ENCODE measurements around the gene TNFSF4.

TNFSF4 gene

DNA sequence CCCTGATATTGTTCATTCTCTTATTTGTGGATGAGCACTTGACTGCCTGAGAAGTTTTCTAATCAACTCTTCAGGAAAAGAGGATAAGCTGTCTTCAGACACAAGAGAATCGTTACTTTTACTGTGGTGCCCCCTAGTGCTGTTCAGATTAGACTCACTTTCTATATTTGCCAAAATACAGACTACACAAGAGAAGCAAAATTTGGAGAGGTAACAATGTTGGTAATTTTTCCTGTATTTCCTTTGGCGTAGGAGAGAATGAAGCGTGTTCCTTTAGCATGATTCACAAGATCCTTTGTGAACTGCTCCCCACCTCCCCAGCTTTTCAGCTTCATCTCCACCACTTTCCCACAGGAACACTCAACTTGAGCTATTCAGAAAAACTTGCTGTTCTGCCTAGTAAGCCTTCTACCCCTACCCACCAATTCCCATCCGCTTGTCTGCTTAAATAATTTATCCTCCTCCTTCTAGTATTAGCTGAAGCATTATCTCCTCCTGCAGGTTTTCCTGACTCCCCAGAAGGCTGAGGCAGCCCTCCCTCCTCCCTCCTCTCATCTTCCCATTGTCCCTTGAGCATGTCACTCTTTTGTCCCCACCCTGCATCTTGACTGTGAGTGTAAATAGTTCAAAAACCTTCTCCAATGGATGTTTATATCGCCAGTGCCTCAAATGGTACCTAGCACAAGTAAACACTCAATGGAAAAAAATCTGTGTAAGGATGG lies 4.5 kb downstream of the TNFSF4 start:
- no peaks in the 10 kb centered on the region for H3K36me3 Mint-ChIP-seq
- no peak for DNase-seq (ENCODE audit: low spot score in 2 of 2)
- H3K4me3 Mint-ChIP-seq, result no peak overlapping the region
- H3K27ac Mint-ChIP-seq, result no peak overlapping the region
- no peaks in the 10 kb centered on the region for H3K9me3 Mint-ChIP-seq
- H3K27me3 Mint-ChIP-seq, result no peaks in the 10 kb centered on the region
- peaks cover 23% of the 10 kb centered on the region for H3K4me1 Mint-ChIP-seq
- ATAC-seq (ENCODE audit: low read depth), result peak; percentile 44

DNA sequence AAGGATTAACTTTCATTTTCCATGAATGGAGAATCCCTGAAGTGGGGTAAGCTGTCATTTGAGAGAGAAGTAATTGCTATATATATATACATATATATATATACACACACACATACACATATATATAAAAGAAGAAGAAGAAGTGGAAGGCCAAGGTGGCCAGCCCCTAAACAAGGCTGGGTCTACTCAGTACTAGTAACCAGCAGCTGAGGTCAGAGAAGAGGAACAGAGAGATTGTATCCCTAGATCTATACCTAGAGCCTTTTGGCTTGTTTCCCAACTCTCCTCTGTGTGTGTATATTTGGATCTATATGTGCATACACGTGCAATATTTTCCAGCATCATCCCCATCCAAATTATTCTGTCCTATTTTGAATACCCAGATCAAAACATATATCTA lies 5.2 kb downstream of the TNFSF4 start:
- Mint-ChIP-seq H3K9me3 (no peaks in the 10 kb centered on the region), H3K36me3 (no peaks in the 10 kb centered on the region), H3K4me1 (peaks cover 19% of the 10 kb centered on the region), H3K27me3 (no peaks in the 10 kb centered on the region), H3K27ac (no peak overlapping the region), H3K4me3 (no peak overlapping the region)
- ATAC-seq (ENCODE audit: low read depth) (peak; percentile 27), DNase-seq (ENCODE audit: low spot score in 2 of 2) (no peak)

- ATAC-seq (ENCODE audit: low read depth), result peak; percentile 83
- Mint-ChIP-seq H3K4me3 (no peak overlapping the region), H3K9me3 (no peaks in the 10 kb centered on the region), H3K36me3 (peaks cover 6% of the 10 kb centered on the region), H3K27me3 (no peaks in the 10 kb centered on the region), H3K27ac (peak overlapping the region; percentile 17), H3K4me1 (peaks cover 11% of the 10 kb centered on the region)
- DNase-seq (ENCODE audit: low spot score in 2 of 2), result peak; percentile 16 to 20
These were observed 11.5 kb downstream of the TNFSF4 start for GRCh38 chr1:173195596-173196088.

DNA sequence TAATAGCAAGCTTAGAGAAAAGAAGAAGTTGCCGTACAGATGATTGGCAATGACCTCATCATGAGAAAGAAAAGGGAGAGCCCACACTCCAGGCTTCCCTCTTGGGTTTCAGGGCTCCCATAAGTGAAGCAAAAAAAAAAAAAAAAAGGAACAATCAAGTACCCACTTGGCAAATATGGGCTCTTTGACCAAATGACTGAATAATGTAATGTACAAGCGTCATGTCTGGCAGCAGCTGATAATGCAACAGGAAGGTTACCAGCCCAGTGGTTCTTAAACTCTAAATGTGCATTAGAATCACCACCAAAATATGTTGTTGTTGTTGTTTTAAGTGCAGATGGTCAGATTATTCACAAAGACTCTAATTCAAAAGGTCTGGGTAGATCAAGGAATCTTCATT lies 13.5 kb downstream of the TNFSF4 start:
- no peak for DNase-seq (ENCODE audit: low spot score in 2 of 2)
- no peaks in the 10 kb centered on the region for H3K9me3 Mint-ChIP-seq
- no peaks in the 10 kb centered on the region for H3K27me3 Mint-ChIP-seq
- H3K4me3 Mint-ChIP-seq, result no peak overlapping the region
- peaks cover 6% of the 10 kb centered on the region for H3K36me3 Mint-ChIP-seq
- no peak for ATAC-seq (ENCODE audit: low read depth)
- no peak overlapping the region for H3K27ac Mint-ChIP-seq
- peaks cover 11% of the 10 kb centered on the region for H3K4me1 Mint-ChIP-seq

DNA sequence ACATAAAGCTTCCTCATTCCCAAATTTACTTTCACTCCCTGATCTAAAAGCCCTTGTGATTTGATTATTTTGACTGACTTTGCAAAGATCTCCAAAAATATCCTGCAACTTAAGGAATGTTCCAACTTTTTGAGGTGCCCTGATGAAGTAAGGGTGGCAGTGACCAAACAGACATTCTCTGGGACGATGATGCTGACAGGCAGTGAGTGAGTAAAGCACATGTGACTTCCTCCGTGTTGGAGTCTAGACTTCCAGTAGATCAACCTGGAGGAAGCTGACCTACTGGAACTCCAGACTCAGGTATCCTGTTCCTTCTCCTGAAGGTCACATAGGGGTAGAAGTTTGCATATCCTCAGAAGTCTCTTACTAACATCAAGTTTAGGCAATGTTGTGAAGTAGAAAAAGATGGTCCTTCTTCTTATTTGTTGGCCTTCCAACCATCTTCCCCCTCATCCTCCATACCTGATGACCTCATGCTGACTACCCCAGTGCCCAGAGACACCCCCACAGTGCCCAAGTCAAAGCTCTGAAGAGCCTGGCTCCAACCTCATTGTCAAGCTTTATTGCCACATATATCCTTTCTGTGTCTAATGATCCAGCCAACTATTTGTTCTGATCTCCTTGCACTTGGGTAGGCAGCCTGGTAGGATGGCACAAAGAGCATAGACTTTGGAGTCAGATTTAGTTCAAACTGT lies 16.0 kb downstream of the TNFSF4 start:
- Mint-ChIP-seq H3K4me1 (peaks cover 8% of the 10 kb centered on the region), H3K36me3 (peaks cover 8% of the 10 kb centered on the region), H3K4me3 (no peak overlapping the region), H3K27me3 (no peaks in the 10 kb centered on the region), H3K9me3 (no peaks in the 10 kb centered on the region), H3K27ac (no peak overlapping the region)
- DNase-seq (ENCODE audit: low spot score in 2 of 2), result no peak
- no peak for ATAC-seq (ENCODE audit: low read depth)

DNA sequence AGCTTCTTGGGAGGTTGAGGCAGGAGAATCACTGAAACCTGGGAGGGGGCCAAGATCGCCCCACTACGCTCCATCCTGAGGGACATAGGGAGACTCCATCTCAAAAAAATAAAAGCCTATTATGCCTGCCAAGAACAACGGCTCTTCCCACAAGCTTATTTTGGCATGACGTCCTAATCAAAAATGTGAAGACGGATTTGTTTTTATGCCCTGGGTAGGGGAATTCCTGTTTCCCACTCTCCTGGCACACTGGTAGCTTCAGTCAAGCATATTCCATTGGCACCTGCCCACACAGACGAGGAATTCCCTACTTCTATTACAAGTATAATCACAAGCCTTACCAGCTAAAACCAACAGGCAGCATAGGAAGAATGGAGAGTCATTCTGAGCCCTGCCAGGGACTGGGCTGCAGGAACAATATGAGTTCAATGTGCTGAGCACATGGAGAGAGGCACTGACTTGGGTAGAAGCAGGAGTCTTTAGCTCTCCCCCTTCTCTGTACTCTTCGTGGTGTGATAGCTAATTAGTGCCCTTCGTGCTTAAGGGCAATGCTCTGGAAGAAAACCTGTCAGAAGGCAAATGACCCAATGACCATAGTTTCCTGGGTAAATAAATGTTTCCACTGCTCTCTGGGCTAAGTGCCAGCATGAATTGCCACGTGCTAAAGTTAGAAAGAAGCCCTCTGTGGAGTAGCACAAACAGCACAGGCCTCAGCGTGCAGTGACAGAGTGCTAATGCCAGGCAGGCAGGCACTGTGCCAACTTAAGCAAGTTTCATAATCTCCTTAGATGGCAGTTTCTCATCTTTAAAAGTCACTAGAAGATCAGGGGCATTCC lies 16.8 kb downstream of the TNFSF4 start:
- H3K4me3 Mint-ChIP-seq, result no peak overlapping the region
- no peaks in the 10 kb centered on the region for H3K27me3 Mint-ChIP-seq
- peaks cover 2% of the 10 kb centered on the region for H3K4me1 Mint-ChIP-seq
- H3K36me3 Mint-ChIP-seq, result peaks cover 8% of the 10 kb centered on the region
- peak overlapping the region; percentile 21 for H3K27ac Mint-ChIP-seq
- H3K9me3 Mint-ChIP-seq, result no peaks in the 10 kb centered on the region
- DNase-seq (ENCODE audit: low spot score in 2 of 2), result no peak
- no peak for ATAC-seq (ENCODE audit: low read depth)

DNA sequence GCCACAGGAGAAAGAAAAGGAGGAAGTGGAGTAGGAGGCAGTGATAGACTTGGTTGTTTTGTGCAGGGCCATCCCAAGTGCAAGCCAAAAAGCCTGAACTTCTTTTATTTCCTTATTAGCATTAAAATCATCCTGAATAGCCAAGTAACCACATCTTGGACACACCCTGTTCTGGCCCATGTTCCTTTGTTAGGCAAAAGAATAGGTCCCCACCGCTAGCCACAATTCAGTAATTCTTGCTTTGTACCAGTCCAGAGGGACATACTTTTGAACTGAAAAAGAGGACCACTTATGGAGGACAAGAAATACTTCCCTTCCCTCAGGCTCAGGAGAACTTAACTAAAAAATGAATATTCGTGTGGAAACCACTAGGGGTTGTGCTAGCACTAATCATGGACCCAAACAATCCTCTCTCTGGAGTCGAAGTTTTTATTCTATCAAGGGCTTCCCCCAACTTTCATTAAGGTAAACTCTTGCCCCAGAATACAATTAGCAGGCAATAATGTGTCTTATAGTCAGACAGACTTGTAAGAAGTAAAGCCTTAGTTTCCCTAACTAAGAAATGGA lies 19.4 kb downstream of the TNFSF4 start:
- H3K9me3 Mint-ChIP-seq, result no peaks in the 10 kb centered on the region
- peaks cover 6% of the 10 kb centered on the region for H3K36me3 Mint-ChIP-seq
- ATAC-seq (ENCODE audit: low read depth) (no peak), DNase-seq (ENCODE audit: low spot score in 2 of 2) (no peak)
- no peaks in the 10 kb centered on the region for H3K4me1 Mint-ChIP-seq
- no peaks in the 10 kb centered on the region for H3K27me3 Mint-ChIP-seq
- no peak overlapping the region for H3K27ac Mint-ChIP-seq
- no peak overlapping the region for H3K4me3 Mint-ChIP-seq

DNA sequence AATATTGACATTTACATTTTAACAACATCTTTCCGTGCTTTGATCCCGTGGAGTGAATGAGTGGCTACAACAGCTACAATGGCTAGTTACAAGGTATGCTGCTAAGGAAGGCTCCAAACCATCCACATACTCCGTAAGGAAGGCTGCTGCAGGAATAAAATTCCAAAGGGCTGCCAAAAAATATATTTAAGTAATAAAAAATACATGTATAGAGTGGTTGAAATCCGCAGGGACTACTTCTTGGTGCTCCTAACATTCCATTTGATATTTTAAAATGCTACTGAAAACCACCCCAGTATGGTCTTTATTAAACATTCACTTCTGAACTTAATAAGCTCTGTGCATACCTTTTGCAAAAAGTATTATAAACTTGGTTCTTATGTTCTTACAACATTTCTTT lies 25.3 kb downstream of the TNFSF4 start:
- Mint-ChIP-seq H3K9me3 (peaks cover 3% of the 10 kb centered on the region), H3K27ac (no peak overlapping the region)

DNA sequence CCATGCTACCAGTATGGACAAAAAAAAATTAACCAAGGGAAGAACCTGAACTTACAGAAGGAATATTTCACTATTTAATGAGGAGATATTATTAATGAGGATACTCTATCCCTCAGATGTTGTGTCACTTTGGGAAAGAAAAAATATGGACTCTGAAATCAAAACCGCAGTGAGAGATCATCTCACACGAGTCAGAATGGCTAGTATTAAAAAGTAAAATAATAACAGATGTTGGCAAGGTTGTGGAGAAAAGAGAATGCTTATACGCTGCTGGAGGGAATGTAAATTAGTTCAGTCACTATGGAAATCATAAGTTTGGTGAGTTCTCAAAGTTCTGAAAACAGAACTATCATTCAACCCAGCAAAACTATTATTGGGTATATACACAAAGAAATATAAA lies 30.9 kb downstream of the TNFSF4 start:
- Mint-ChIP-seq H3K27me3 (no peaks in the 10 kb centered on the region), H3K4me1 (no peaks in the 10 kb centered on the region), H3K36me3 (peaks cover 18% of the 10 kb centered on the region), H3K4me3 (no peak overlapping the region), H3K27ac (no peak overlapping the region), H3K9me3 (peaks cover 15% of the 10 kb centered on the region)
- DNase-seq (ENCODE audit: low spot score in 2 of 2) (no peak), ATAC-seq (ENCODE audit: low read depth) (no peak)

More for the DNA sequence above, 25.3 kb downstream of the TNFSF4 start:
- DNase-seq (ENCODE audit: low spot score in 2 of 2) (no peak), ATAC-seq (ENCODE audit: low read depth) (no peak)
- Mint-ChIP-seq H3K27me3 (no peaks in the 10 kb centered on the region), H3K4me1 (no peaks in the 10 kb centered on the region), H3K4me3 (no peak overlapping the region), H3K36me3 (peaks cover 6% of the 10 kb centered on the region)

- Mint-ChIP-seq H3K27ac (no peak overlapping the region), H3K27me3 (no peaks in the 10 kb centered on the region), H3K4me1 (no peaks in the 10 kb centered on the region), H3K36me3 (peaks cover 18% of the 10 kb centered on the region), H3K4me3 (no peak overlapping the region), H3K9me3 (peaks cover 18% of the 10 kb centered on the region)
- ATAC-seq (ENCODE audit: low read depth) (no peak), DNase-seq (ENCODE audit: low spot score in 2 of 2) (no peak)
These were observed 31.5 kb downstream of the TNFSF4 start for GRCh38 chr1:173175514-173176145.

DNA sequence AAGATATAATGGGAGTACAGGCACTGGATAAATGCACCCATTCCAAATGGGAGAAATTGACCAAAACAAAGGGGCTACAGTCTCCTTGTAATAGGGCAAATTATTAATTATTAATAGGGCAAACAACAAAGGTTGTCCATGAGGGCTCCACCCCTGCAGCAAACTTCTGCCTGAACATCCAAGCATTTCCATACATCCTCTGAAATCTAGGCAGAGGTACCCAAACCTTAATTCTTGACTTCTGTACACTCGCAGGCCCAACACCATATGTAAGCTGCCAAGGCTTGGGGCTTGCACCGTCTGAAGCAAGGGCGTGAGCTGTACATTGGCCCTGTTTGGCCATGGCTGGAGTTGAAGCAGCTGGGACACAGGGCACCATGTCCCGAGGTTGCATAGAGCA lies 33.7 kb downstream of the TNFSF4 start:
- DNase-seq (ENCODE audit: low spot score in 2 of 2) (no peak), ATAC-seq (ENCODE audit: low read depth) (no peak)
- H3K27ac Mint-ChIP-seq, result no peak overlapping the region
- H3K27me3 Mint-ChIP-seq, result no peaks in the 10 kb centered on the region
- H3K36me3 Mint-ChIP-seq, result peaks cover 14% of the 10 kb centered on the region
- no peak overlapping the region for H3K4me3 Mint-ChIP-seq
- no peaks in the 10 kb centered on the region for H3K4me1 Mint-ChIP-seq
- peaks cover 17% of the 10 kb centered on the region for H3K9me3 Mint-ChIP-seq

- peaks cover 15% of the 10 kb centered on the region for H3K9me3 Mint-ChIP-seq
- no peak overlapping the region for H3K4me3 Mint-ChIP-seq
- no peaks in the 10 kb centered on the region for H3K4me1 Mint-ChIP-seq
- DNase-seq (ENCODE audit: low spot score in 2 of 2) (no peak), ATAC-seq (ENCODE audit: low read depth) (no peak)
- peaks cover 12% of the 10 kb centered on the region for H3K36me3 Mint-ChIP-seq
- no peaks in the 10 kb centered on the region for H3K27me3 Mint-ChIP-seq
- H3K27ac Mint-ChIP-seq, result no peak overlapping the region
These were observed 36.0 kb downstream of the TNFSF4 start for GRCh38 chr1:173171152-173171551.

GRCh38 chr1:173168941-173169340 lies 38.2 kb downstream of the TNFSF4 start:
- no peak overlapping the region for H3K27ac Mint-ChIP-seq
- DNase-seq (ENCODE audit: low spot score in 2 of 2) (no peak), ATAC-seq (ENCODE audit: low read depth) (no peak)
- no peaks in the 10 kb centered on the region for H3K4me1 Mint-ChIP-seq
- peaks cover 12% of the 10 kb centered on the region for H3K9me3 Mint-ChIP-seq
- peaks cover 5% of the 10 kb centered on the region for H3K36me3 Mint-ChIP-seq
- H3K4me3 Mint-ChIP-seq, result no peak overlapping the region
- H3K27me3 Mint-ChIP-seq, result no peaks in the 10 kb centered on the region
